Cerebellar cortex (tissue), 1 donor: ENCODE results near the gene RAB36.
"Not testable (repeated sequence)": the region's sequence is repeated elsewhere in the genome, so short reads cannot be mapped to it uniquely, and the experiment has no call there.

Experiments used
- DNase-seq: peaks from one replicate; pipeline ENCODE4 v3.0.0-alpha.2; 2015; ENCODE audit warnings: low spot score

Gene RAB36

DNA sequence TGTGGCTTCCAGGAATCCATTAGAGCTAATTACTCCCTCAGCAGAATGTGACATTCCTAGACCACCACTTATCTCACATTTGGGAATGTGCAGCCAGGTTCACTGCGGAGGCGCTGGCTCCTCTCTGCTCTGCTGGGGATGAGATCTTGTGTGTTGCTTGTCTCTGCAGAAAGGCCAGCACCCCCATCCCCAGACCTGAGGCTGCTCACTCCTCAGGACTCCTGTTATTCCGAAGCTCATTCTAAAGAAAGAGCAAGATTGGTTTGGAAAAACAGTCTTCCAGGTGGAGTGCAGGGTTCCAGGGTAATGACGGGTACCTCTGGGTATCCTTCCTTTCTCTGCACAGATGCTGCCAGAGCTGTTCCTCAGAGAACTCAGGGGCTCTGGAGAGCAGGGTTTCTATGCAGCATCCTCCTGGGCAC lies 24.3 kb upstream of the RAB36 start:
- no peak for DNase-seq

- no peak for DNase-seq
Measured at GRCh38 chr22:23121424-23121823, 23.9 kb upstream of the RAB36 start.

DNA sequence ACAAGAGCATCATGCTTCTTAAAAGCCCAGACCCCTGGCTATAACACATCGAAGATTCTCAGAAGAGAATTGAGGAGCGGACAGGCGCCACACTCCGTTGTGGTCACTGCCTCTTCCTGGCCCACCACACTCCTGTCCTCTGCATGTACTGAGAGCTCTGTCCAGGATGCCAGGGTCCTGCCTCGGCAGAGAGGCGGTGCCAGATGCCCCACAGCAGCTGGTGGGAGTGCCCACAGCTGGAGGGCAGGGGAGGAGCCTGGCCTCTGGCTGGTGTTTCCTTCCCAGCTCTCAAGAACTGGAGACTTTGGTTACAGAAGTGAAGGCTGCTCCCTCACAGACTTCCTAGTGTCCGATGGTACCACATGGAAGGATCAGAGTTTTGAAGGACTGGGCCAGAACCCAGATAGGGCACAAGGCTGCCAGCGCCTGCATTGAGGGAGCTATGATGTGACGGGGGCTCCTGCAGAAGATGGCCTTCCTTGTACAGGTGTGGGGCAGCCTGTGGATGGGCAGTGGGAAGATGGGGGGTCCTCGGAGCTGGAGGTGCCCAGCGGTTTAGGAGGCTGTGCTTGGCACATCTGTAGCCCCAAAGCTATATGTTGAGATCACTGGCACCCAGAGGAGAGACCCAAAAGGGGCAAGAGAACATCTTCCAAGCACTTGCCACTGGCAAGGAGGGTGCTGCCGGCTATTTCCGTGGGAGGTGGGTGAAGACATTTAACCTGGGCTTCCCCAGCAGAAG lies 22.9 kb upstream of the RAB36 start:
- no peak for DNase-seq

DNA sequence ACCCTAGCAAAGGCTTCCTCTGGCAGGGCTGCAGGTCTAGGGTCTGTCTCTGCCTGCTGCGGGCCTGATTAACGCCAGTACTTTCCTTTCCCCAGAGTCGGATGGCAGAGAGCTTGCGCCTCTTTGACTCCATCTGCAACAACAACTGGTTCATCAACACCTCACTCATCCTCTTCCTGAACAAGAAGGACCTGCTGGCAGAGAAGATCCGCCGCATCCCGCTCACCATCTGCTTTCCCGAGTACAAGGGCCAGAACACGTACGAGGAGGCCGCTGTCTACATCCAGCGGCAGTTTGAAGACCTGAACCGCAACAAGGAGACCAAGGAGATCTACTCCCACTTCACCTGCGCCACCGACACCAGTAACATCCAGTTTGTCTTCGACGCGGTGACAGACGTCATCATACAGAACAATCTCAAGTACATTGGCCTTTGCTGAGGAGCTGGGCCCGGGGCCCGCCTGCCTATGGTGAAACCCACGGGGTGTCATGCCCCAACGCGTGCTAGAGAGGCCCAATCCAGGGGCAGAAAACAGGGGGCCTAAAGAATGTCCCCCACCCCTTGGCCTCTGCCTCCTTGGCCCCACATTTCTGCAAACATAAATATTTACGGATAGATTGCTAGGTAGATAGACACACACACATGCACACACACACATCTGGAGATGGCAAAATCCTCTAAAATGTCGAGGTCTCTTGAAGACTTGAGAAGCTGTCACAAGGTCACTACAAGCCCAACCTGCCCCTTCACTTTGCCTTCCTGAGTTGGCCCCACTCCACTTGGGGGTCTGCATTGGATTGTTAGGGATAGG lies 22.1 kb upstream of the RAB36 start:
- DNase-seq: no peak

DNA sequence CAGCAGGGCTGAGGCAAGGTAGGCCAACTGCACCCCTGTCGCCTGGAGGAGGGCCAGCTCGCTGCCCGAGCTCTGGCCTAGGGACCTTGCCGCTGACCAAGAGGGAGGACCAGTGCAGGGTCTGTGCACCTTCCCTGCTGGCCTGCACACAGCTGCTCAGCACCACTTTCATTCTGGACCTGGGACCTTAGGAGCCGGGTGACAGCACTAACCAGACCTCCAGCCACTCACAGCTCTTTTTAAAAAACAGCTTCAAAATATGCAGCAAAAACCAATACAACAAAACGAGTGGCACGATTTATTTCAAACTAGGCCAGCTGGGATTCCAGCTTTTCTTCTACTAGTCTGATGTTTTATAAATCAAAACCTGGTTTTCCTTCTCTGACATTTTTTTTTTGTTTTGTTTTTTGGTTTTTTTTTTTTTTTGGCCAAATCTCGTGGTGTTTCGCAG lies 21.4 kb upstream of the RAB36 start:
- DNase-seq: no peak

DNA sequence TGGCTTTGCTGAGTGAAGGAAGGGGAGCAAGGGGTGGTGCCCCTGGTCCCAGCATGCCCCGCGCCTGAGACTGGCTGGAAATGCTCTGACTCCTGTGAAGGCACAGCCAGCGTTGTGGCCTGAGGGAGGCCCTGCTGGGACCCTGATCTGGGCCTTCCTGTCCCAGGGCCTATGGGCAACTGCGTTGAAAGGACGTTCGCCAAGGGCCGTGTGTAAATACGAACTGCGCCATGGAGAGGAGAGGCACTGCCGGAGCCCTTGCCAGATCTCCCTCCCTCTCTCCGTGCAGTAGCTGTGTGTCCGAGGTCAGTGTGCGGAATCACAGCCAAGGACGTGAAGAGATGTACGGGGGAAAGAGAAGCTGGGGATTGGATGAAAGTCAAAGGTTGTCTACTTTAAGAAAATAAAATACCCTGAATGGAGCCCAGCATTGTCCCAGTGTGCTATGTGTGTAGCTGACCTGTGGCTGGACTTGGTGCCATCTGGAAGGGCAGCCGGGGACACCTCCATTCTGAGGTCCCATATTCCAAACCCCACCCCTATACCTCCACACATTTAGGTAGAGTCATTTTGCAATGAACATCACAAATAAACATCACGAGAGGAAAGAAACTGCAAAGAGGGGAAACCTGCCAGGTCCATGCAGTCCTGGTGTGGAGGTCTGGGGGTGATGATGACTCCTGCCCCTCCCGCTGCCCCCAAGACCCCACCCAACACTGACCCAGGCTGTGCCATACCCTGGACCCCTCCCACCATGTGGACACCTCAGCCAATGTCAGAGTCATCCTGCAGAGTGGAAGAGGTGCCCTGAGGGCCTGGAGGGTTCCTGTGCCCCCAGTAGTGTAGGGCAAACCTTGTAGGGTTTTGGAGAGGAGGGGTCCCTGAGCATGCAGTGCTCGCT lies 20.4 kb upstream of the RAB36 start:
- no peak for DNase-seq

- no peak for DNase-seq
Measured at GRCh38 chr22:23125512-23126103, 19.7 kb upstream of the RAB36 start.

GRCh38 chr22:23126165-23127054 lies 18.9 kb upstream of the RAB36 start:
- no peak for DNase-seq

DNA sequence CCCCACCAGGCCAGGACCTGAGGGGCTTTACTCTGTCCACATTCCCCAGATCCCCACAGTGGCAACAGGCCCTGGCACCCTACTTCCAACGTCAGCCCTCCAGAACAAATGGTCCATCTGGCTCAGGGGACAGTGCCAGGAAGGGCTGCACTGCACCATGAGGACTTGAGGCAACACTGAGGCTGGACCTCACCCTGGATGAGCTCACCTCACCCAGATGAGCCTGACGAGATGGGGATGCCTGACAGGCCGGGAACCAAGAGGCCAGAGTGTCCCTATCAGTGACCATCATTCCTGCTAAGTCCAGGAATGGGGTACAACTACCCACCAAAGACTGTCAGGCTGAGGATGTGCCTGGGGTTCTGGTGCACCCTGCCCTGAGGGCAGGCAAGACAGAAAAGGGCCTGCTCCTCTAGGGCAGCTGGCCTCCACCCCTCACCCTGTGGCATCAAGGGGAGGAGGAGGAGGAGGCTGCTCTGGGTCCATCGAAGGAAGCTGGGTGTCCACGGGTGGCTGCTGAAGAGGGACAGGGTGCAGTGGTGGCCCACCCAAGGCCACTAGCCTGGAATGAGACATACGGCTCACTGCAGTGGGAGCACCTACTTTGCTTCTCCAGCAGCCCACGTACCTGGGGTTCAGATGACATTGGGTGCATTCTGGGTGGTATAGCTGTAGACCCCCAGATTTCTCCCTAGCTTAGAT lies 18.1 kb upstream of the RAB36 start:
- peak; percentile 63 for DNase-seq

GRCh38 chr22:23127788-23128187 lies 17.5 kb upstream of the RAB36 start:
- no peak for DNase-seq

- peak; percentile 86 for DNase-seq
Measured at GRCh38 chr22:23128269-23129108, 16.8 kb upstream of the RAB36 start.

DNA sequence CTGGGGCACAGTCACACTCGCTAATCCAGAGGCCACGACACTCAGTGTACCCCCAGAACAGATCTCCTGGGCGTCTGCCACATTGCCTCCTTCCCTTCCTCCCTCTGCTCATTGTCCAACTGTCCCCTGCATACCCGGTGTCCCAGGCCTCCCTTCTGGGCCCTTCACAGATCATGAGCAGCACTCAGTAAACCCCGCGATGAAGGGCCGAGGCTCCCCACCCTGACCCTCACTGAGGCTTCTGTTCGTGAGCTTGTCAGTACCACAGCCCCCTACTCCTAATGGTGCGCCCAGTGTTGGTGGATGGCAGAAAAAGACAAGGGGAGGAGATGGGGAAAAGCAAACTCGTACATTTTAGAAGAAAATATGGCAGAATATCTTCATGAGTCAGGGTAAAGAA lies 16.1 kb upstream of the RAB36 start:
- DNase-seq: no peak

GRCh38 chr22:23130697-23131096 lies 14.6 kb upstream of the RAB36 start:
- DNase-seq: no peak

DNA sequence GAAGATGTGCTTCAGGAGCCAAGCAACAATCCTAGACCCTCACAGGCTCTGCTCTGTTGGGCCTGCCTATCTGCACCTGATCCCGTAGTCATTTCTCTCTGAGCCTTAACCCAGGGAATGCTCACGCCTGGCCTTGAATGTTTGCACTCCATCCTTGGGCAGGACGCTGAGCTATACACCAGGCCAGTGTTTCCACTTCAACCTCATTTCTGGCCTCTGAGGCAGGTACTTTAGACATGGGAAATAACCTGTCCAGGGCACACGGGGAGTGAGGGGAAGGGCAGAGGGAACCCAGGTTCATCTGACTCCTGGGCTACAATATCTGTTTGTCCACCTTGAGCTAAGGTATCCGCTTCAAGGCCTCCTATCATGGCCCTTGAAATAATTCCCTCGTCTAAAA lies 13.3 kb upstream of the RAB36 start:
- no peak for DNase-seq

DNA sequence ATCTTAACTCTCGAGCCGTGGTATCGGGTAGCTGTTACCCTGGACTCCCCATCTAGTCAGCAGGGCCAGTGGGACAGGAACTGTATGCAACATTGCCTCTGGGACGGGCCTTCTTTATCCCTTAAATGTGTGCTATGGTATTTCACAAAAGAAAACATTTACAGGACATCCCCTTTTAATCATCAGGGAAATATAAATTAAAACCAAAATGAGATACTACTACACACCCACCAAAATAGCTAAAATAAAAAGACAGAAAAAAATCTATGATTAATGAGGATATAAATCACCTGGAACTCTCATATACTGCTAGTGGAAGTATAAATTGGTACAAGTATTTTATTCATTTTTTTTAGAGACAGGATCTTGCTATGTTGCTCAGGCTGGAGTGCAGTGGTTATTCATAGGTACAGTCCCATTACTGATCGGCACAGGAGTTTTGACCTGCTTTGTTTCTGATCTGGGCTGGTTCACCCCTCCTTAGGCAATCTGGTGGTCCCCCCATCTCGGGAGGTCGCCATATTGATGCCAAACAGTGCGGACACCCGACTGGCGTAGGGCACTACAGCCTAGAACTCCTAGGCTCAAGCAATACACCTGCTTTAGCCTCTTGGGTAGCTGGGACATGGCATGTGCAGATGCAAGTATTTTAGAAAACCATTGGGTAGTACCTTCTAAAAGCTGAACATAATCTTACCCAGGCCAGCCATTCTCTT lies 12.7 kb upstream of the RAB36 start:
- no peak for DNase-seq

- DNase-seq: no peak
Measured at GRCh38 chr22:23133922-23134321, 11.4 kb upstream of the RAB36 start.

DNA sequence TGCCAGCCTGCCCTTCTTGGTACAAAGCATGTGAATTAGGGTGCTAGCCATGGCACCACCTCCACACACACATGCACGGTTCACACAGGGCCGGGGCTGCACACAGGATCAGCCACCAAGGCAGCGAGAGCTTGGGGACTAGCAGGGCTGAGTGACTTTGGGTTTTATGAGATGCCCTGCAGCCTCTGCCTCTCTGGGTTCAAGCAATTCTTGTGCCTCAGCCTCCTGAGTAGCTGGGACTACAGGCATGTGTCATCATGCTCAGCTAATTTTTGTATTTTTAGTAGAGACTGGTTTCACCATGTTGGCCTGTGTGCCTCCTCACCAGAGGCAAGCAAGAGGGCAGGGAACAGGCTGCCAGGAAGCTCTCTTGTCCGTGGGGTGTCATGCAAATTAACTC lies 8.3 kb upstream of the RAB36 start:
- not testable (repeated sequence) for DNase-seq

DNA sequence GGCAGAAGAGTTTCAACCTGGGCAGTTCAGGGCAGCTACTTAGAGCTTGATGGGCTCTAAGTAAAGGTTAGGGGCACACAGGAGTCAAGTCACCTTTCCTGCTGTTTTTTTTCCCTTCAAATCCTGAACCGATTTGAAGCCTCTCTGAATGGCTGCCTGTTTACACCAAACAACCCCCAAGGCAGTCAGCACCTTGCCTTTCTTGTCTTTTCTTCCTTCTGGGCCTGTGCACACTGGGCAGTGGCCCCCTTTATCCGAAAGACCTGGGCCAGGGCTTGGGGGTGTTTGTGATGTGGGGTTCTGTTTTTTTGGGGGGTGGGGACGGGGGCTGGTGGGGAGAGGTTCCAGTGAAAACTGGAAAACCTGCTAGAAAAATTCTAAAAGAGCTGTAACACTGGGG lies 7.8 kb upstream of the RAB36 start:
- DNase-seq: no peak
